Muscle of leg (tissue), 16 donors: Measurements from ENCODE around the gene CCDC184. TPM values are rescaled to one million over a fixed set of nuclear protein-coding genes. Genes with fewer than 3 reads are reported as not detected.
A peak's percentile ranks its signal among the peaks of the same experiment; 100 is the strongest.
"Not testable (repeated sequence)": the region's sequence is repeated elsewhere in the genome, so short reads cannot be mapped to it uniquely, and the experiment has no call there.

Experiments
- DNase-seq: peaks from one replicate; pipeline ENCODE4 v3.0.0; 2013
- H3K27ac ChIP-seq: one replicate; pipeline ENCODE4 v1.5.1; 2013; ENCODE audit warnings: mild to moderate bottlenecking, low read length, control low read depth
- H3K27me3 ChIP-seq: one replicate; pipeline ENCODE4 v1.6.1; 2013; ENCODE audit warnings: low read length; ENCODE audit not compliant: control insufficient read depth, insufficient read depth
- H3K36me3 ChIP-seq: one replicate; pipeline ENCODE4 v1.6.1; 2013; ENCODE audit warnings: low read length; ENCODE audit not compliant: control insufficient read depth, insufficient read depth
- H3K4me1 ChIP-seq: one replicate; pipeline ENCODE4 v1.6.1; 2013; ENCODE audit warnings: low read length; ENCODE audit not compliant: control insufficient read depth, insufficient read depth
- H3K4me3 ChIP-seq: one replicate; pipeline ENCODE4 v1.5.1; 2013; ENCODE audit warnings: low read length, control low read depth
- H3K9me3 ChIP-seq: replicated peaks from 2 replicates; pipeline ENCODE4 v1.6.1; 2013; ENCODE audit warnings: low read depth, low read length; ENCODE audit not compliant: control insufficient read depth
- WGBS: methylation state at CpG from one replicate; pipeline ENCODE4 v1.1.5; 2013; ENCODE audit warnings: missing lambda C conversion rate; ENCODE audit not compliant: insufficient coverage; 5-methylcytosine and 5-hydroxymethylcytosine counted together
- long read RNA-seq, 11 donors: transcript quantifications; one replicate each; lab custom pipeline, GENCODE V29; 2026
- polyA plus RNA-seq, 8 donors: library from polyadenylated mRNA; unstranded; fragments of 120-200 nt; gene quantifications; one replicate each; pipeline versions ENCODE4 v1.2.1 to v1.2.3, GENCODE V29; 2013; ENCODE audit warnings: inconsistent platforms in 1 of 8, low replicate concordance in 1 of 8; ENCODE audit not compliant: insufficient read length in 8 of 8, insufficient read depth in 1 of 8
- total RNA-seq: library from RNA; stranded (reverse); fragments of 120-200 nt; gene quantifications from one replicate; pipeline ENCODE4 v1.2.4, GENCODE V29; 2013

The CCDC184 gene
- total RNA-seq (1.2 TPM), polyA plus RNA-seq (1 to 10 TPM in 5 of 8 donors, under 1 TPM in 3; 0.60 to 3.3 (median 1.3) TPM)
- long read RNA-seq, donor 1: 0 reads
- long read RNA-seq, donor 2: 0 reads
- long read RNA-seq, donor 3, partial matches to known transcripts: 0 of 1 reads
- long read RNA-seq, donor 3, other reads (novel, unspliced or antisense): 0 of 1 reads
- long read RNA-seq, donor 4, transcript CCDC184-201 (1 exons, 2,343 nt): major isoform, 5 of 5 reads
- long read RNA-seq, donor 4, partial matches to known transcripts: 0 of 5 reads
- long read RNA-seq, donor 4, other reads (novel, unspliced or antisense): 0 of 5 reads
- long read RNA-seq, donor 5, transcript CCDC184-201 (1 exons, 2,343 nt): major isoform, 8 of 8 reads
- long read RNA-seq, donor 5, partial matches to known transcripts: 0 of 8 reads
- long read RNA-seq, donor 5, other reads (novel, unspliced or antisense): 0 of 8 reads
- long read RNA-seq, donor 6, partial matches to known transcripts: 0 of 4 reads
- long read RNA-seq, donor 6, other reads (novel, unspliced or antisense): 0 of 4 reads
- long read RNA-seq, donor 7, partial matches to known transcripts: 0 of 1 reads
- long read RNA-seq, donor 7, other reads (novel, unspliced or antisense): 0 of 1 reads
- long read RNA-seq, donor 8, partial matches to known transcripts: 0 of 3 reads
- long read RNA-seq, donor 8, other reads (novel, unspliced or antisense): 0 of 3 reads
- long read RNA-seq, donor 9, partial matches to known transcripts: 0 of 1 reads
- long read RNA-seq, donor 9, other reads (novel, unspliced or antisense): 0 of 1 reads
- long read RNA-seq, donor 10, partial matches to known transcripts: 0 of 1 reads
- long read RNA-seq, donor 10, other reads (novel, unspliced or antisense): 0 of 1 reads
- long read RNA-seq, donor 11, partial matches to known transcripts: 0 of 3 reads
- long read RNA-seq, donor 11, other reads (novel, unspliced or antisense): 0 of 3 reads

- H3K36me3 ChIP-seq: no peaks in the 10 kb centered on the region
- H3K9me3 ChIP-seq: no peaks in the 10 kb centered on the region
- H3K4me1 ChIP-seq: peaks cover 24% of the 10 kb centered on the region
- H3K27ac ChIP-seq: no peak within 1 kb of the TSS
- peak within 1 kb of the TSS; percentile 53 for H3K4me3 ChIP-seq
- peaks cover 71% of the 10 kb centered on the region for H3K27me3 ChIP-seq
- under 1% methylated on average over 55 of the region's 61 CpGs for WGBS
- DNase-seq: peak; percentile 87
Observed at GRCh38 chr12:48183091-48183875, at the start of gene CCDC184. CCDC184 (plus strand) TSS chr12:48183644; CDS start chr12:48184123, 479 bp downstream.

GRCh38 chr12:48135027-48135426, 48.4 kb upstream of the CCDC184 start:
- H3K27ac ChIP-seq: no peak overlapping the region
- WGBS: 80% methylated on average over 1 of the region's 5 CpGs
- peaks cover 87% of the 10 kb centered on the region for H3K36me3 ChIP-seq
- no peaks in the 10 kb centered on the region for H3K27me3 ChIP-seq
- H3K4me3 ChIP-seq: no peak overlapping the region
- DNase-seq: no peak
- no peaks in the 10 kb centered on the region for H3K9me3 ChIP-seq
- H3K4me1 ChIP-seq: no peaks in the 10 kb centered on the region

GRCh38 chr12:48142818-48143674, 40.4 kb upstream of the CCDC184 start:
- peaks cover 89% of the 10 kb centered on the region for H3K36me3 ChIP-seq
- H3K9me3 ChIP-seq: no peaks in the 10 kb centered on the region
- WGBS: 96% methylated on average over 4 of the region's 7 CpGs
- no peak for DNase-seq
- H3K27me3 ChIP-seq: no peaks in the 10 kb centered on the region
- no peak overlapping the region for H3K27ac ChIP-seq
- H3K4me1 ChIP-seq: no peaks in the 10 kb centered on the region
- H3K4me3 ChIP-seq: no peak overlapping the region

GRCh38 chr12:48143898-48144297, 39.5 kb upstream of the CCDC184 start:
- DNase-seq: no peak
- Histone ChIP-seq H3K27ac (no peak overlapping the region), H3K9me3 (no peaks in the 10 kb centered on the region), H3K36me3 (peaks cover 88% of the 10 kb centered on the region), H3K4me3 (no peak overlapping the region), H3K27me3 (no peaks in the 10 kb centered on the region), H3K4me1 (no peaks in the 10 kb centered on the region)
- no CpG with 5 or more reads among the region's 2 CpGs for WGBS

- Histone ChIP-seq H3K9me3 (no peaks in the 10 kb centered on the region), H3K27ac (no peak overlapping the region), H3K27me3 (no peaks in the 10 kb centered on the region), H3K4me1 (no peaks in the 10 kb centered on the region), H3K36me3 (peaks cover 86% of the 10 kb centered on the region), H3K4me3 (no peak overlapping the region)
- whole genome bisulfite sequencing: no CpG with 5 or more reads among the region's 1 CpG
- DNase-seq: no peak
Observed at GRCh38 chr12:48145981-48146380, 37.5 kb upstream of the CCDC184 start.

- no peak overlapping the region for H3K4me3 ChIP-seq
Observed at GRCh38 chr12:48151103-48151771, 32.2 kb upstream of the CCDC184 start.

GRCh38 chr12:48155786-48156185, 27.7 kb upstream of the CCDC184 start:
- not testable (repeated sequence) for H3K27me3 ChIP-seq, H3K4me3 ChIP-seq, DNase-seq, H3K9me3 ChIP-seq
- H3K27ac ChIP-seq: peak overlapping the region; percentile 20
- no CpG with 5 or more reads among the region's 5 CpGs for WGBS
- peaks cover 17% of the 10 kb centered on the region for H3K36me3 ChIP-seq
- peaks cover 15% of the 10 kb centered on the region for H3K4me1 ChIP-seq

More at GRCh38 chr12:48151103-48151771, 32.2 kb upstream of the CCDC184 start:
- no CpG with 5 or more reads among the region's 2 CpGs for WGBS
- DNase-seq: no peak
- Histone ChIP-seq H3K9me3 (no peaks in the 10 kb centered on the region), H3K4me1 (peaks cover 6% of the 10 kb centered on the region), H3K27me3 (no peaks in the 10 kb centered on the region), H3K27ac (no peak overlapping the region), H3K36me3 (peaks cover 51% of the 10 kb centered on the region)

GRCh38 chr12:48156652-48157017, 26.8 kb upstream of the CCDC184 start:
- Histone ChIP-seq H3K27ac (peak overlapping the region; percentile 99), H3K4me3 (peak overlapping the region; percentile 97), H3K27me3 (no peaks in the 10 kb centered on the region), H3K36me3 (peaks cover 8% of the 10 kb centered on the region), H3K4me1 (peaks cover 12% of the 10 kb centered on the region), H3K9me3 (no peaks in the 10 kb centered on the region)
- WGBS: 37% methylated on average over 5 of the region's 8 CpGs
- no peak for DNase-seq
